AG09309 (cell line): ENCODE data around the gene SLC16A14.
A peak's percentile ranks its signal among the peaks of the same experiment; 100 is the strongest.

ENCODE experiments used
- DNase-seq: peaks from one replicate; pipeline ENCODE4 v3.0.0-alpha.2; 2010; ENCODE audit warnings: low read depth
- H3K4me3 ChIP-seq: 2 replicates; pipeline ENCODE4 v1.5.1; 2011; ENCODE audit warnings: mild to moderate bottlenecking, low read depth, low read length, moderate library complexity; ENCODE audit not compliant: control insufficient read depth
- CTCF ChIP-seq: IDR thresholded peaks from 2 replicates; pipeline ENCODE4 v1.5.1; 2011; ENCODE audit warnings: mild to moderate bottlenecking, low read depth, low read length, inconsistent platforms; ENCODE audit not compliant: insufficient read depth, control insufficient read depth; ENCODE audit errors: missing control alignments

Gene SLC16A14

GRCh38 chr2:230077851-230078547, 9.3 kb upstream of the SLC16A14 start:
- no peak overlapping the region for H3K4me3 ChIP-seq
- no peak for TF ChIP-seq CTCF
- no peak for DNase-seq

- no peak overlapping the region for H3K4me3 ChIP-seq
- DNase-seq, result no peak
- TF ChIP-seq CTCF, result no peak
Observed at GRCh38 chr2:230076819-230077218, 8.1 kb upstream of the SLC16A14 start.

- DNase-seq, result no peak
- H3K4me3 ChIP-seq, result no peak overlapping the region
- no peak for TF ChIP-seq CTCF
Observed at GRCh38 chr2:230075988-230076631, 7.4 kb upstream of the SLC16A14 start.

GRCh38 chr2:230071421-230071820, 2.7 kb upstream of the SLC16A14 start:
- H3K4me3 ChIP-seq, result no peak overlapping the region
- no peak for DNase-seq
- no peak for TF ChIP-seq CTCF

- DNase-seq, result no peak
- TF ChIP-seq CTCF, result no peak
- no peak overlapping the region for H3K4me3 ChIP-seq
Observed at GRCh38 chr2:230069402-230069801, 678 bp upstream of the SLC16A14 start.

GRCh38 chr2:230068016-230068650, 591 bp downstream of the SLC16A14 start:
- no peak for DNase-seq
- no peak for TF ChIP-seq CTCF
- H3K4me3 ChIP-seq, result peak overlapping the region; percentile 59
